Measurements from ENCODE around the gene TMEM69.
"Not testable (repeated sequence)": the region's sequence is repeated elsewhere in the genome, so short reads cannot be mapped to it uniquely, and the experiment has no call there.

Gene TMEM69

DNA sequence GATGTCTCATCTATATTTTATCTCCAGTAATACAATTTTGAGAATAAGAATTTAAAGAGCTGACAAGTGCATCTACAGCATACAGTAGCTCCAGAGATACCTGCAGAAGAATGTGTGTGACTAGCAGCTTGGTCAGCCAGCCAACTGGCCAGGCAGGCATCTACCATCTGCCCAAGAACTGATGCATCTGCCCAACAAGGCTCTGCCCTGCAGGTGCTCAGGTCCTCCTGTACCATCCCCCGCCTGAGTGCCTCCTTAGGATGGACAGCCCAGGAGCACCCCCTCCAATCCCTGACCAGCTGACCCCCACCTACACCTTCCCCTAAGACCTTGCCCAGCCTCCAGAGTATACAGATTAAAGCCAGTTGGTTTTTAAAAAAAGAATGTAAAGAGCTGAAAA is 30.3 kb downstream of the TMEM69 start:
- no peak overlapping the region for H3K4me3 ChIP-seq (ENCODE audit: control insufficient read depth, low read depth, low read length)
- TF ChIP-seq, protein P1, sequence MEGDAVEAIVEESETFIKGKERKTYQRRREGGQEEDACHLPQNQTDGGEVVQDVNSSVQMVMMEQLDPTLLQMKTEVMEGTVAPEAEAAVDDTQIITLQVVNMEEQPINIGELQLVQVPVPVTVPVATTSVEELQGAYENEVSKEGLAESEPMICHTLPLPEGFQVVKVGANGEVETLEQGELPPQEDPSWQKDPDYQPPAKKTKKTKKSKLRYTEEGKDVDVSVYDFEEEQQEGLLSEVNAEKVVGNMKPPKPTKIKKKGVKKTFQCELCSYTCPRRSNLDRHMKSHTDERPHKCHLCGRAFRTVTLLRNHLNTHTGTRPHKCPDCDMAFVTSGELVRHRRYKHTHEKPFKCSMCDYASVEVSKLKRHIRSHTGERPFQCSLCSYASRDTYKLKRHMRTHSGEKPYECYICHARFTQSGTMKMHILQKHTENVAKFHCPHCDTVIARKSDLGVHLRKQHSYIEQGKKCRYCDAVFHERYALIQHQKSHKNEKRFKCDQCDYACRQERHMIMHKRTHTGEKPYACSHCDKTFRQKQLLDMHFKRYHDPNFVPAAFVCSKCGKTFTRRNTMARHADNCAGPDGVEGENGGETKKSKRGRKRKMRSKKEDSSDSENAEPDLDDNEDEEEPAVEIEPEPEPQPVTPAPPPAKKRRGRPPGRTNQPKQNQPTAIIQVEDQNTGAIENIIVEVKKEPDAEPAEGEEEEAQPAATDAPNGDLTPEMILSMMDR (conservative IDR thresholded peaks at IDR 0.05; ENCODE audit: control insufficient read depth, insufficient read depth, low read depth, low read length), result no peak
- DNase-seq (ENCODE audit: low read depth), result no peak

DNA sequence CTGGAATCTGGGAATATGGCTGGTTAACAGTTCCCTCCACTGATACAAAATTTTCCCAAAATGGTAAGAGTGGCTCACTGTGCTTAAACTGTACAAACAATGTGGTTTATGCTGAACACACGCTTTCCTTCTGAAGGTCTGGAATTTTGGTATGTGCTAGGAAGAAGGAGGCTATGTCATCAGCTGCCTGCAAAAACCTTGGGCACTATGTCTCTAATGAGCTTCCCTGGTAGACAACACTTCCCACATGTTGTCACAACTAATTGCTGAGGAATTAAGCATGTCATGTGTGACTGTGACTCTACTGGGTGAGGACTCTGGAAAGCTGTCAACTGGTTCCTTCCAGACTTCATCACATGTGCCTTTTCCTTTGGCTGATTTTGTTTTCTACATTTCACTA is 33.2 kb downstream of the TMEM69 start:
- TF ChIP-seq, protein P1 (conservative IDR thresholded peaks at IDR 0.05; ENCODE audit: control insufficient read depth, insufficient read depth, low read depth, low read length), result no peak
- no peak for DNase-seq (ENCODE audit: low read depth)
- H3K4me3 ChIP-seq (ENCODE audit: control insufficient read depth, low read depth, low read length), result no peak overlapping the region

GRCh38 chr1:45722809-45723208 is 34.8 kb downstream of the TMEM69 start:
- H3K4me3 ChIP-seq (ENCODE audit: control insufficient read depth, low read depth, low read length), result no peak overlapping the region
- peak; percentile 47 for DNase-seq (ENCODE audit: low read depth)
- TF ChIP-seq, protein P1 (conservative IDR thresholded peaks at IDR 0.05; ENCODE audit: control insufficient read depth, insufficient read depth, low read depth, low read length), result no peak

DNA sequence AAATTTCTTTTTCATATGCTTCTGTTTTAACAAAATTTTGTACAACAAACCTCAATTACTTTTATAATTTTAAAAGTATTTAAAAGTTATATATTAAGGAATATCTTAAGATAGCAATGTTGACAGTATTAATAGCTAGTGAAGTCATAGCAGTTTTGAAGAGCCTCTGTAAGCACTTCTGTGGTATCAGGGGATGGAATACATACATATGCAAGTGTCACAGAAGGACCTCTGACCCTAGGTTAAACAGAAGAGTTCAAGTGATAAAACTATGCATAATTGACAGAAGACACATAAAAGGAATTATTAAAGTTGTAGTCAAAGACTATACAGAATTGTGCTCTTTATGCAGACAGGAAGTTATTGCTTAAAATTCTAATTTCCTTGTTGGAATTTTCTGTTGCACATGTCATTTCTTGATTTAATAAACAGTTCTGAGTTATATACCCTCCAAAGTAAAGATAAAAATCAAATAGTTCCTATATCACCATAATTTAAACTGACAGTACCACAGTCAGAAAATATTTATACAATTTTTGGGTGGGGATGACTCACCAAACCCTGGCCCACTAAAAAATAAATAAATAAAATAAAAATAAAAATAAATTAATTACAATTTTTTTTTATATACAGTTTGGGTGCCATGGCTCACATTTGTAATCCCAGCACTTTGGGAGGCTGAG is 35.4 kb downstream of the TMEM69 start:
- DNase-seq (ENCODE audit: low read depth), result no peak
- H3K4me3 ChIP-seq (ENCODE audit: control insufficient read depth, low read depth, low read length), result no peak overlapping the region
- TF ChIP-seq, protein P1 (conservative IDR thresholded peaks at IDR 0.05; ENCODE audit: control insufficient read depth, insufficient read depth, low read depth, low read length), result no peak

DNA sequence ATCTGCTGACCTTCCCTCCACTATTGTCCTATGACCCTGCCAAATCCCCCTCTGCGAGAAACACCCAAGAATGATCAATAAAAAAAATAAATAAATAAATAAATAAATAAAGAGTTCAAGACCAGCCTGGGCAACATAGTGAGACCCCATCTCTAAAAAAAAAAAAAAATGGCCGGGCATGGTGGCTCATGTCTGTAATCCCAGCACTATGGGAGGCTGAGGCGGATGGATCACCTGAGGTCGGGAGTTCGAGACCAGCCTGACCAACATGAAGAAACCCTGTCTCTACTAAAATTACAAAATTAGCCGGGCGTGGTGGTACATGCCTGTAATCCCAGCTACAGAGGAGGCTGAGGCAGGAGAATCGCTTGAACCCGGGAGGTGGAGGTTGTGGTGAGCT is 38.0 kb downstream of the TMEM69 start:
- not testable (repeated sequence) for DNase-seq (ENCODE audit: low read depth); H3K4me3 ChIP-seq (ENCODE audit: control insufficient read depth, low read depth, low read length)

DNA sequence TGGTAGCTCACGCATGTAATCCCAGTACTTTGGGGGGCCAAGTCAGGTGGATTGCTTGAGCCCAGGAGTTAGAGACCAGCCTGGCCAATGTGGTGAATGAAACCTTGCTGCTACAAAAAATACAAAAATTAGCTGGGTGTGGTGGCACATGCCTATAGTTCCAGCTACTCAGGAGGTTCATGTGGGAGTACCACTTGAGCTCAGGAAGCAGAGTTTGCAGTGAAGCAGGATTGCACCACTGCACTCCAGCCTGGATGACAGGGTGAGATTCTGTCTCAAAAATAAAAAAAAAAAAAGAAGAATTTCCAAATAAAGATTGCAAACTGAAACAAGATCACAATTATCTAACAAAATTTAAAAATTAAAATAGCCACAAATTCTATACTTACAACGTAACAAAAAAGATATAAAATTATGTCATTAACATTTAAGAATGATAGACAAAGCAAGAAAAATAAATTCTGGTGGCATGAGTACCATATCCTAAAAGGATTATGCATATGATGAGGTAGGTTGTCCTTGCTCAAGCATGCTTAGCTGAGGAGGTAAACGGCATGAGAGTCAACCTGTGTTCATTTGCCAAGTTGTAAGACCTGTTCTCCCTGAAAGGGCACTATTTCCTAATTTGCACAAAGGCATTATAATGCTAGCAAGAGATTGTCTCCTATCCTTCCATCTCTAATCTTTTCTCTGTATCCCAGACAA is 42.2 kb downstream of the TMEM69 start:
- no peak for DNase-seq (ENCODE audit: low read depth)
- no peak overlapping the region for H3K4me3 ChIP-seq (ENCODE audit: control insufficient read depth, low read depth, low read length)
- TF ChIP-seq, protein P1 (conservative IDR thresholded peaks at IDR 0.05; ENCODE audit: control insufficient read depth, insufficient read depth, low read depth, low read length), result no peak

DNA sequence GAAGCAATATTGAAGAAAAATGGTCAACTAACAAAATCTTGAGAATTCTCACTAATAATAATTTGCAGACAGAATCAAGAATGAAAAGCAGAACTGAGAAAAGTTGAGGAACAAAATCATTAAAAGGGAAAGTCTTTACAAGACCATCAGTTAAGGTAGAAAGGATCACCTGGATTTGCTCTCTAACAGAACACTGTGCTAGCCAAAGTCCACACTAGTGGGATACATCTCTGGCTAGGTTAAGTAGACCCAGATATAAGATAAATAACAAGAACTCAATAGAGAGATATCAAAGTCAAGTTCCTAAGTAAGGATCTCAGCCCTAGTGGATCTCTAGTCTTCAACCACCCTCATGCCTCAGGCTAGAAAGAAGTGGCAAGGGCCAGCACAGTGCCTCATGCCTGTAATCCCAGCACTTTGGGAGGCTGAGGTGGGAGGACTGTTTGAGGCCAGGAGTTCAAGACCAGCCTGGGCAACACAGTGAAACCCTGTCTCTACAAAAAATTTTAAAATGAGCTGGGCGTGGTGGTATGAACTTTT is 42.9 kb downstream of the TMEM69 start:
- TF ChIP-seq, protein P1 (conservative IDR thresholded peaks at IDR 0.05; ENCODE audit: control insufficient read depth, insufficient read depth, low read depth, low read length), result no peak
- no peak for DNase-seq (ENCODE audit: low read depth)
- H3K4me3 ChIP-seq (ENCODE audit: control insufficient read depth, low read depth, low read length), result no peak overlapping the region

All from fibroblast of mammary gland (primary cell).